ENCODE data around the gene PUSL1.

PUSL1 gene

GRCh38 chr1:1344655-1345361 is 36.4 kb downstream of the PUSL1 start:
- no peak overlapping the region for H4K12ac ChIP-seq (ENCODE audit: low read depth, low read length)
- H4K8ac ChIP-seq (ENCODE audit: low read depth, low read length) = no peak overlapping the region
- peaks cover 12% of the 10 kb centered on the region for H3K79me1 ChIP-seq (ENCODE audit: low read length)
- H3K4me3 ChIP-seq (ENCODE audit: low read depth, low read length) = no peak overlapping the region
- H3K4ac ChIP-seq (ENCODE audit: low read depth, low read length) = peak overlapping the region; percentile 26
- no peak overlapping the region for H2BK12ac ChIP-seq (ENCODE audit: low read length)
- H3K27me3 ChIP-seq (ENCODE audit: insufficient read depth, low read length) = no peaks in the 10 kb centered on the region
- H4K91ac ChIP-seq (ENCODE audit: low read depth, low read length) = no peak overlapping the region
- peak overlapping the region; percentile 12 for H3K18ac ChIP-seq (ENCODE audit: low read length)
- peaks cover 28% of the 10 kb centered on the region for H3K79me2 ChIP-seq (ENCODE audit: control insufficient read depth, insufficient read depth, low read length, poor library complexity)
- H3K4me2 ChIP-seq (ENCODE audit: low read length) = no peak overlapping the region
- peaks cover 24 to 27% of the 10 kb centered on the region in 2 experiments for H3K36me3 ChIP-seq (ENCODE audit: control insufficient read depth in 1 of 2, insufficient read depth in 2 of 2, low read length in 2 of 2)
- H2BK5ac ChIP-seq (ENCODE audit: low read depth, low read length, poor library complexity) = no peak overlapping the region
- no peak overlapping the region for H3K9ac ChIP-seq (ENCODE audit: low read length)
- peaks cover 14 to 31% of the 10 kb centered on the region in 2 experiments for H3K4me1 ChIP-seq (ENCODE audit: control insufficient read depth in 1 of 2, insufficient read depth in 2 of 2, low read length in 2 of 2)
- peak; percentile 90 to 92 for DNase-seq
- no peak overlapping the region for H3K27ac ChIP-seq (ENCODE audit: low read depth, low read length)
- no peak overlapping the region for H2AK5ac ChIP-seq (ENCODE audit: low read length)
- WGBS (ENCODE audit: extremely low coverage, insufficient coverage, insufficient read length) = no CpG with 5 or more reads among the region's 15 CpGs
- H2BK120ac ChIP-seq (ENCODE audit: insufficient read depth, low read length, poor library complexity) = no peak overlapping the region
- H3K9me3 ChIP-seq (ENCODE audit: insufficient read depth, low read depth, low read length) = peaks cover 10% of the 10 kb centered on the region
- no peak overlapping the region for H3K23ac ChIP-seq (ENCODE audit: low read length)
- no peak overlapping the region for H3K14ac ChIP-seq (ENCODE audit: low read length)
- H2AFZ ChIP-seq (ENCODE audit: insufficient read depth, low read length, poor library complexity) = no peak overlapping the region

DNA sequence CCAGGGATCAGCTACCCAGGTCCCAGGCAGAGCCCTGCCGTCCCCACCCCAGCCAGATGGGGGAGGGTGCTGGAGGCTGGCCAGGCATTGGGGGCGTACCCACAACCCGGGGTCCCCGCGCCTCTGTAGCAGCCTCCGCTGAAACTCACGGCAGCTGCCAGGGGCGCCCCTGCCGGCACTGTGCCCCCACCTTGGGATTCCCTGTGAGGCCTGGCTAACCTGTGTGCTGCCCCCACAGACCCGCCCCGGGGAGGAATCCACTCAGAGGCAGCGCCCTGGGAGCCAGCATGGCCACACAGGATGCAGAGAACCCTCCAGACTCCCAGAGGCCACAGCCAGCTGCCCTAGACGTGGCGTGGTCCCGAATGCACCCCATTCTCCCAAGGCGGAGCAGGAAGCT is 37.0 kb downstream of the PUSL1 start:
- no peak overlapping the region for H4K12ac ChIP-seq (ENCODE audit: low read depth, low read length)
- H3K27ac ChIP-seq (ENCODE audit: low read depth, low read length) = no peak overlapping the region
- H2BK5ac ChIP-seq (ENCODE audit: low read depth, low read length, poor library complexity) = no peak overlapping the region
- no peak overlapping the region for H3K9ac ChIP-seq (ENCODE audit: low read length)
- no peak overlapping the region for H2BK12ac ChIP-seq (ENCODE audit: low read length)
- peaks cover 28% of the 10 kb centered on the region for H3K79me2 ChIP-seq (ENCODE audit: control insufficient read depth, insufficient read depth, low read length, poor library complexity)
- peak in 1 of 2 donors; percentile 54 for DNase-seq
- H3K4me3 ChIP-seq (ENCODE audit: low read depth, low read length) = no peak overlapping the region
- H3K27me3 ChIP-seq (ENCODE audit: insufficient read depth, low read length) = no peaks in the 10 kb centered on the region
- H3K4ac ChIP-seq (ENCODE audit: low read depth, low read length) = peak overlapping the region; percentile 20
- H3K4me2 ChIP-seq (ENCODE audit: low read length) = no peak overlapping the region
- WGBS (ENCODE audit: extremely low coverage, insufficient coverage, insufficient read length) = no CpG with 5 or more reads among the region's 16 CpGs
- H3K9me3 ChIP-seq (ENCODE audit: insufficient read depth, low read depth, low read length) = peaks cover 10% of the 10 kb centered on the region
- no peak overlapping the region for H2AK5ac ChIP-seq (ENCODE audit: low read length)
- peak overlapping the region; percentile 12 for H3K18ac ChIP-seq (ENCODE audit: low read length)
- H3K14ac ChIP-seq (ENCODE audit: low read length) = no peak overlapping the region
- no peak overlapping the region for H4K91ac ChIP-seq (ENCODE audit: low read depth, low read length)
- no peak overlapping the region for H2AFZ ChIP-seq (ENCODE audit: insufficient read depth, low read length, poor library complexity)
- H3K23ac ChIP-seq (ENCODE audit: low read length) = no peak overlapping the region
- H3K79me1 ChIP-seq (ENCODE audit: low read length) = peaks cover 12% of the 10 kb centered on the region
- H3K36me3 ChIP-seq (ENCODE audit: control insufficient read depth in 1 of 2, insufficient read depth in 2 of 2, low read length in 2 of 2) = peaks cover 18 to 22% of the 10 kb centered on the region in 2 experiments
- no peak overlapping the region for H2BK120ac ChIP-seq (ENCODE audit: insufficient read depth, low read length, poor library complexity)
- H3K4me1 ChIP-seq (ENCODE audit: control insufficient read depth in 1 of 2, insufficient read depth in 2 of 2, low read length in 2 of 2) = peaks cover 14 to 31% of the 10 kb centered on the region in 2 experiments
- no peak overlapping the region for H4K8ac ChIP-seq (ENCODE audit: low read depth, low read length)

DNA sequence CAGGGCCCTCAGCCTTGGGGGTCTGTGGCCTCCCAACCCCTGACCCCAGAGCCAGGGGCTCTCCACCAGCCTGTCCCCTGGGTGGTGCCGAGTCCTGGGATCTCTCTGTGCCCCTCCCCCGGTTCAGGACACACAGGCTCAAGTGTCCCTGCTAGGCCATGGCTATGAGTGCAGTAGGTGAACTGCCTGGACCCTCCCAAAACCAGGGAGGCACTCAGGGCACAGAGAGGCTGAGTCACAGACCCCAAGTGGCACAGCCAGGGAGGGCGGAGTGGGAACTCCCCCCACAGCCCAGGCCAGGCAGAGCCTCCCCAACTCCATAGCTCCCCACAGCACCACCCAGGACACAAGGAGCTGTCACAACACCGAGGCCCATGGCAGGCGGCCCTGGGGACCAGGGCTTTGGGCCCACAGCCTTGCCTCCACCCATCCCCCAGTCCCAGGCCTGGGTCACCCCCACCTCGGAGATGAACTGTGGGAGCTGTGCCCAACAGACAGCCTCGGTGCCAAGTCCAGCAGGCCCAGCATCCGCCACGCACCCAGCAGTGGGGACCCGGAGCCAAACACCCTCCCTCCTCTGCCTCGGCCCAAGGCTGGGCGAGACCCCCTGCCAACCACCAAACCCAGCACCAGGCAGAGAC is 37.6 kb downstream of the PUSL1 start:
- H2BK120ac ChIP-seq (ENCODE audit: insufficient read depth, low read length, poor library complexity) = no peak overlapping the region
- no peak for DNase-seq
- peak overlapping the region; percentile 57 for H3K4ac ChIP-seq (ENCODE audit: low read depth, low read length)
- no peak overlapping the region for H3K9ac ChIP-seq (ENCODE audit: low read length)
- H3K4me3 ChIP-seq (ENCODE audit: low read depth, low read length) = no peak overlapping the region
- WGBS (ENCODE audit: extremely low coverage, insufficient coverage, insufficient read length) = no CpG with 5 or more reads among the region's 12 CpGs
- H3K27me3 ChIP-seq (ENCODE audit: insufficient read depth, low read length) = no peaks in the 10 kb centered on the region
- no peak overlapping the region for H2AFZ ChIP-seq (ENCODE audit: insufficient read depth, low read length, poor library complexity)
- no peak overlapping the region for H3K14ac ChIP-seq (ENCODE audit: low read length)
- H3K9me3 ChIP-seq (ENCODE audit: insufficient read depth, low read depth, low read length) = peaks cover 5% of the 10 kb centered on the region
- no peak overlapping the region for H3K18ac ChIP-seq (ENCODE audit: low read length)
- H3K79me2 ChIP-seq (ENCODE audit: control insufficient read depth, insufficient read depth, low read length, poor library complexity) = peaks cover 28% of the 10 kb centered on the region
- peaks cover 14 to 31% of the 10 kb centered on the region in 2 experiments for H3K4me1 ChIP-seq (ENCODE audit: control insufficient read depth in 1 of 2, insufficient read depth in 2 of 2, low read length in 2 of 2)
- H2BK5ac ChIP-seq (ENCODE audit: low read depth, low read length, poor library complexity) = no peak overlapping the region
- no peak overlapping the region for H4K91ac ChIP-seq (ENCODE audit: low read depth, low read length)
- H3K23ac ChIP-seq (ENCODE audit: low read length) = no peak overlapping the region
- H2AK5ac ChIP-seq (ENCODE audit: low read length) = no peak overlapping the region
- no peak overlapping the region for H4K8ac ChIP-seq (ENCODE audit: low read depth, low read length)
- no peak overlapping the region for H2BK12ac ChIP-seq (ENCODE audit: low read length)
- H3K4me2 ChIP-seq (ENCODE audit: low read length) = no peak overlapping the region
- peaks cover 15 to 16% of the 10 kb centered on the region in 2 experiments for H3K36me3 ChIP-seq (ENCODE audit: control insufficient read depth in 1 of 2, insufficient read depth in 2 of 2, low read length in 2 of 2)
- H3K79me1 ChIP-seq (ENCODE audit: low read length) = peaks cover 12% of the 10 kb centered on the region
- no peak overlapping the region for H4K12ac ChIP-seq (ENCODE audit: low read depth, low read length)
- H3K27ac ChIP-seq (ENCODE audit: low read depth, low read length) = no peak overlapping the region

DNA sequence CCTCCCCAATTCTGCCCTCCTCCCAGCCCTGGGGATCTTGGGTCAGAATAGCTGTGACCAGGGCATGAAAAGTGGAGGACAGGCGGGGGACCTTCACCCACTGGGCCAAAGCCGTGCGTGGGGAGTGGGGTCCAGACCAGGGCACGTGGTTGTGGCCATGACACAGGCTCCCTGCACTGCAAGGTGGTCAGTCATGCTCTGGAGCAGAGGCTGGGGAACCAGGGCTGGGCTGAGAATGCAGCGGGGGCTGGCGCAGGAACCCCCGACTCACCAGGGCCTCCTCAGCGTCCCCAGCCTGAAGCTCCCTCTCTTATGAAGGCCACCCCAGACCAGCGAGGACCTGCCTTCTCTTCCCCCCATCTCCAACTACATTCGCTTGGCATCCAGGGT is 38.1 kb downstream of the PUSL1 start:
- H4K91ac ChIP-seq (ENCODE audit: low read depth, low read length) = no peak overlapping the region
- H3K36me3 ChIP-seq (ENCODE audit: control insufficient read depth in 1 of 2, insufficient read depth in 2 of 2, low read length in 2 of 2) = peaks cover 10 to 11% of the 10 kb centered on the region in 2 experiments
- H2AK5ac ChIP-seq (ENCODE audit: low read length) = no peak overlapping the region
- no peak overlapping the region for H2BK12ac ChIP-seq (ENCODE audit: low read length)
- H3K9ac ChIP-seq (ENCODE audit: low read length) = no peak overlapping the region
- H3K14ac ChIP-seq (ENCODE audit: low read length) = no peak overlapping the region
- peak overlapping the region; percentile 46 for H3K18ac ChIP-seq (ENCODE audit: low read length)
- no CpG with 5 or more reads among the region's 10 CpGs for WGBS (ENCODE audit: extremely low coverage, insufficient coverage, insufficient read length)
- no peak overlapping the region for H3K27ac ChIP-seq (ENCODE audit: low read depth, low read length)
- H3K4ac ChIP-seq (ENCODE audit: low read depth, low read length) = peak overlapping the region; percentile 57
- no peak overlapping the region for H3K23ac ChIP-seq (ENCODE audit: low read length)
- H3K4me3 ChIP-seq (ENCODE audit: low read depth, low read length) = no peak overlapping the region
- DNase-seq = no peak
- H3K79me1 ChIP-seq (ENCODE audit: low read length) = peaks cover 14% of the 10 kb centered on the region
- H4K8ac ChIP-seq (ENCODE audit: low read depth, low read length) = no peak overlapping the region
- no peak overlapping the region for H2BK120ac ChIP-seq (ENCODE audit: insufficient read depth, low read length, poor library complexity)
- no peak overlapping the region for H2BK5ac ChIP-seq (ENCODE audit: low read depth, low read length, poor library complexity)
- peaks cover 28% of the 10 kb centered on the region for H3K79me2 ChIP-seq (ENCODE audit: control insufficient read depth, insufficient read depth, low read length, poor library complexity)
- no peak overlapping the region for H4K12ac ChIP-seq (ENCODE audit: low read depth, low read length)
- H3K4me1 ChIP-seq (ENCODE audit: control insufficient read depth in 1 of 2, insufficient read depth in 2 of 2, low read length in 2 of 2) = peaks cover 14 to 34% of the 10 kb centered on the region in 2 experiments
- no peak overlapping the region for H2AFZ ChIP-seq (ENCODE audit: insufficient read depth, low read length, poor library complexity)
- no peaks in the 10 kb centered on the region for H3K9me3 ChIP-seq (ENCODE audit: insufficient read depth, low read depth, low read length)
- H3K4me2 ChIP-seq (ENCODE audit: low read length) = no peak overlapping the region
- H3K27me3 ChIP-seq (ENCODE audit: insufficient read depth, low read length) = no peaks in the 10 kb centered on the region

Data from trophoblast cell (in vitro differentiated cells and primary cell).